ENCODE data around the gene NEB.

The NEB gene

GRCh38 chr2:151575338-151575737 is 158.9 kb downstream of the NEB start:
- TF ChIP-seq USF1 (IDR thresholded peaks at IDR 0.05) (no peak), CEBPB (IDR thresholded peaks at IDR 0.05) (no peak), NFIC (IDR thresholded peaks at IDR 0.05) (no peak), MAX (IDR thresholded peaks at IDR 0.05) (no peak), RAD21 (IDR thresholded peaks at IDR 0.05; ENCODE audit: low read depth) (no peak), TEAD4 (IDR thresholded peaks at IDR 0.05) (no peak), ZBTB7A (IDR thresholded peaks at IDR 0.05; ENCODE audit: low read depth) (no peak), REST (IDR thresholded peaks at IDR 0.05; ENCODE audit: low read depth) (no peak), TAF1 (IDR thresholded peaks at IDR 0.05; ENCODE audit: low read depth) (no peak), YY1 (IDR thresholded peaks at IDR 0.05; ENCODE audit: low read depth) (no peak), CREB1 (IDR thresholded peaks at IDR 0.05; ENCODE audit: low read depth) (no peak), EP300 (IDR thresholded peaks at IDR 0.05; ENCODE audit: borderline replicate concordance) (no peak), TCF12 (IDR thresholded peaks at IDR 0.05; ENCODE audit: low read depth) (no peak)

DNA sequence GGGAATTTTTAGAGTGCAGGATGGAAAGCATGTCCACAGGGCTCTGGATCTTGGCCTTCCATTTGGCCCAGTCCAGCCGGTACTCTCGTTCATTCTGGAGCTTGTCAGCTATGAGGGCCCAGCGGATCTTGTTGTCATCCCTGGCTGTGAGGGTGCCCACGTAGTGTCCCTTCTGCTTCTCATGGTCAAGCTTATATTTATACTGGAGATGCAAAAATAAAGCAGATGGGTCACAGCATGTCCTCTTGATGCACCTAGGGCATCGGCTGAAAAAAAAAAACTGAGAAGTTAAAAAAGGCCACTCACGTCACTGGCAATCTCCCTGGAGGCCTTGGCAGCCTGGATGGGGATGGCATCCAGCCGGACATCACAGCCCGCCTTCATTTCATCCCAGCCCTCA is 164.1 kb downstream of the NEB start:
- TF ChIP-seq CREB1 (IDR thresholded peaks at IDR 0.05; ENCODE audit: low read depth) (no peak), REST (IDR thresholded peaks at IDR 0.05; ENCODE audit: low read depth) (no peak), CEBPB (IDR thresholded peaks at IDR 0.05) (no peak), TAF1 (IDR thresholded peaks at IDR 0.05; ENCODE audit: low read depth) (no peak), EP300 (IDR thresholded peaks at IDR 0.05; ENCODE audit: borderline replicate concordance) (no peak), USF1 (IDR thresholded peaks at IDR 0.05) (no peak)

GRCh38 chr2:151569167-151569566 is 165.1 kb downstream of the NEB start:
- no peak for TF ChIP-seq CEBPB (IDR thresholded peaks at IDR 0.05)
- TF ChIP-seq TAF1 (IDR thresholded peaks at IDR 0.05; ENCODE audit: low read depth), result no peak
- no peak for TF ChIP-seq NFIC (IDR thresholded peaks at IDR 0.05)
- TF ChIP-seq EP300 (IDR thresholded peaks at IDR 0.05; ENCODE audit: borderline replicate concordance), result no peak
- no peak for TF ChIP-seq TCF12 (IDR thresholded peaks at IDR 0.05; ENCODE audit: low read depth)
- TF ChIP-seq RAD21 (IDR thresholded peaks at IDR 0.05; ENCODE audit: low read depth), result no peak
- TF ChIP-seq EGR1 (IDR thresholded peaks at IDR 0.05), result no peak
- TF ChIP-seq YY1 (IDR thresholded peaks at IDR 0.05; ENCODE audit: low read depth), result no peak
- no peak for TF ChIP-seq ZBTB7A (IDR thresholded peaks at IDR 0.05; ENCODE audit: low read depth)
- no peak for TF ChIP-seq USF1 (IDR thresholded peaks at IDR 0.05)
- no peak for TF ChIP-seq FOXM1 (IDR thresholded peaks at IDR 0.05; ENCODE audit: borderline replicate concordance, low read depth)
- TF ChIP-seq CREB1 (IDR thresholded peaks at IDR 0.05; ENCODE audit: low read depth), result no peak
- no peak for TF ChIP-seq MAX (IDR thresholded peaks at IDR 0.05)
- no peak for TF ChIP-seq TEAD4 (IDR thresholded peaks at IDR 0.05)

- TF ChIP-seq CEBPB (IDR thresholded peaks at IDR 0.05), result no peak
- no peak for TF ChIP-seq NFIC (IDR thresholded peaks at IDR 0.05)
- TF ChIP-seq TCF12 (IDR thresholded peaks at IDR 0.05; ENCODE audit: low read depth), result no peak
- TF ChIP-seq ZBTB7A (IDR thresholded peaks at IDR 0.05; ENCODE audit: low read depth), result no peak
- TF ChIP-seq YY1 (IDR thresholded peaks at IDR 0.05; ENCODE audit: low read depth), result no peak
- TF ChIP-seq FOXM1 (IDR thresholded peaks at IDR 0.05; ENCODE audit: borderline replicate concordance, low read depth), result no peak
- TF ChIP-seq TEAD4 (IDR thresholded peaks at IDR 0.05), result no peak
- no peak for TF ChIP-seq EP300 (IDR thresholded peaks at IDR 0.05; ENCODE audit: borderline replicate concordance)
- TF ChIP-seq CREB1 (IDR thresholded peaks at IDR 0.05; ENCODE audit: low read depth), result no peak
- TF ChIP-seq USF1 (IDR thresholded peaks at IDR 0.05), result no peak
- no peak for TF ChIP-seq EGR1 (IDR thresholded peaks at IDR 0.05)
- no peak for TF ChIP-seq REST (IDR thresholded peaks at IDR 0.05; ENCODE audit: low read depth)
- TF ChIP-seq MAX (IDR thresholded peaks at IDR 0.05), result no peak
- no peak for TF ChIP-seq TAF1 (IDR thresholded peaks at IDR 0.05; ENCODE audit: low read depth)
- TF ChIP-seq RAD21 (IDR thresholded peaks at IDR 0.05; ENCODE audit: low read depth), result no peak
Observed at GRCh38 chr2:151568501-151568900, 165.8 kb downstream of the NEB start.

Measured in Ishikawa (cell line).